ENCODE measurements around the gene ITGA2.
A peak's percentile ranks its signal among the peaks of the same experiment; 100 is the strongest.

ITGA2 gene

GRCh38 chr5:53090229-53090628, 101.1 kb downstream of the ITGA2 start:
- TF ChIP-seq TAF1 (IDR thresholded peaks at IDR 0.05; ENCODE audit: borderline replicate concordance, low read depth, low read length) (no peak), POLR2A (IDR thresholded peaks at IDR 0.05; ENCODE audit: low read depth, low read length) (no peak), POLR2AphosphoS5 (IDR thresholded peaks at IDR 0.05; ENCODE audit: low read depth, low read length) (no peak)
- DNase-seq (ENCODE audit: insufficient read length) (no peak), FAIRE-seq (no peak)

- DNase-seq (ENCODE audit: insufficient read length) (no peak), FAIRE-seq (no peak)
- no peak for TF ChIP-seq POLR2A (IDR thresholded peaks at IDR 0.05; ENCODE audit: low read depth, low read length)
- TF ChIP-seq TAF1 (IDR thresholded peaks at IDR 0.05; ENCODE audit: borderline replicate concordance, low read depth, low read length): no peak
- no peak for TF ChIP-seq POLR2AphosphoS5 (IDR thresholded peaks at IDR 0.05; ENCODE audit: low read depth, low read length)
These were observed 102.1 kb downstream of the ITGA2 start for GRCh38 chr5:53091289-53091688.

- no peak for TF ChIP-seq POLR2AphosphoS5 (IDR thresholded peaks at IDR 0.05; ENCODE audit: low read depth, low read length)
- TF ChIP-seq POLR2A (IDR thresholded peaks at IDR 0.05; ENCODE audit: low read depth, low read length): no peak
- TF ChIP-seq TAF1 (IDR thresholded peaks at IDR 0.05; ENCODE audit: borderline replicate concordance, low read depth, low read length): no peak
- DNase-seq (ENCODE audit: insufficient read length) (no peak), FAIRE-seq (no peak)
These were observed 103.1 kb downstream of the ITGA2 start for GRCh38 chr5:53092242-53092641.

- no peak for DNase-seq (ENCODE audit: insufficient read length)
- no peak for FAIRE-seq
- TF ChIP-seq POLR2AphosphoS5 (IDR thresholded peaks at IDR 0.05; ENCODE audit: low read depth, low read length): no peak
- TF ChIP-seq TAF1 (IDR thresholded peaks at IDR 0.05; ENCODE audit: borderline replicate concordance, low read depth, low read length): no peak
- no peak for TF ChIP-seq POLR2A (IDR thresholded peaks at IDR 0.05; ENCODE audit: low read depth, low read length)
These were observed 106.1 kb downstream of the ITGA2 start for GRCh38 chr5:53095217-53095616.

GRCh38 chr5:53095931-53096525, 106.9 kb downstream of the ITGA2 start:
- FAIRE-seq (peak; percentile 14), DNase-seq (ENCODE audit: insufficient read length) (no peak)
- TF ChIP-seq POLR2AphosphoS5 (IDR thresholded peaks at IDR 0.05; ENCODE audit: low read depth, low read length) (no peak), POLR2A (IDR thresholded peaks at IDR 0.05; ENCODE audit: low read depth, low read length) (no peak), TAF1 (IDR thresholded peaks at IDR 0.05; ENCODE audit: borderline replicate concordance, low read depth, low read length) (no peak)

GRCh38 chr5:53099546-53099945, 110.4 kb downstream of the ITGA2 start:
- DNase-seq (ENCODE audit: insufficient read length): no peak
- no peak for FAIRE-seq

GRCh38 chr5:53100606-53101005, 111.5 kb downstream of the ITGA2 start:
- FAIRE-seq (no peak), DNase-seq (ENCODE audit: insufficient read length) (no peak)
- no peak for TF ChIP-seq POLR2A (IDR thresholded peaks at IDR 0.05; ENCODE audit: low read depth, low read length)
- TF ChIP-seq TAF1 (IDR thresholded peaks at IDR 0.05; ENCODE audit: borderline replicate concordance, low read depth, low read length): no peak
- no peak for TF ChIP-seq POLR2AphosphoS5 (IDR thresholded peaks at IDR 0.05; ENCODE audit: low read depth, low read length)

More at GRCh38 chr5:53099546-53099945, 110.4 kb downstream of the ITGA2 start:
- TF ChIP-seq TAF1 (IDR thresholded peaks at IDR 0.05; ENCODE audit: borderline replicate concordance, low read depth, low read length) (no peak), POLR2AphosphoS5 (IDR thresholded peaks at IDR 0.05; ENCODE audit: low read depth, low read length) (no peak), POLR2A (IDR thresholded peaks at IDR 0.05; ENCODE audit: low read depth, low read length) (no peak)

GRCh38 chr5:53105611-53106300, 116.6 kb downstream of the ITGA2 start:
- FAIRE-seq (no peak), DNase-seq (ENCODE audit: insufficient read length) (no peak)
- TF ChIP-seq POLR2A (IDR thresholded peaks at IDR 0.05; ENCODE audit: low read depth, low read length): no peak
- no peak for TF ChIP-seq POLR2AphosphoS5 (IDR thresholded peaks at IDR 0.05; ENCODE audit: low read depth, low read length)
- no peak for TF ChIP-seq TAF1 (IDR thresholded peaks at IDR 0.05; ENCODE audit: borderline replicate concordance, low read depth, low read length)

GRCh38 chr5:53109056-53109442, 119.9 kb downstream of the ITGA2 start:
- no peak for TF ChIP-seq POLR2A (IDR thresholded peaks at IDR 0.05; ENCODE audit: low read depth, low read length)
- TF ChIP-seq POLR2AphosphoS5 (IDR thresholded peaks at IDR 0.05; ENCODE audit: low read depth, low read length): no peak
- no peak for TF ChIP-seq TAF1 (IDR thresholded peaks at IDR 0.05; ENCODE audit: borderline replicate concordance, low read depth, low read length)
- peak; percentile 77 for FAIRE-seq
- DNase-seq (ENCODE audit: insufficient read length): no peak

- DNase-seq (ENCODE audit: insufficient read length) (peak; percentile 88), FAIRE-seq (peak; percentile 99)
- TF ChIP-seq TAF1 (IDR thresholded peaks at IDR 0.05; ENCODE audit: borderline replicate concordance, low read depth, low read length) (peak; percentile 72), POLR2A (IDR thresholded peaks at IDR 0.05; ENCODE audit: low read depth, low read length) (peak; percentile 90), POLR2AphosphoS5 (IDR thresholded peaks at IDR 0.05; ENCODE audit: low read depth, low read length) (peak; percentile 82)
These were observed 120.4 kb downstream of the ITGA2 start, which contains the start of gene MOCS2 for GRCh38 chr5:53109443-53110127. TSS of gene MOCS2 (minus strand) at chr5:53109757. CDS start at chr5:53107174, 2,583 bp downstream.

GRCh38 chr5:53110156-53110555, 121.0 kb downstream of the ITGA2 start:
- TF ChIP-seq POLR2A (IDR thresholded peaks at IDR 0.05; ENCODE audit: low read depth, low read length) (no peak), TAF1 (IDR thresholded peaks at IDR 0.05; ENCODE audit: borderline replicate concordance, low read depth, low read length) (no peak), POLR2AphosphoS5 (IDR thresholded peaks at IDR 0.05; ENCODE audit: low read depth, low read length) (no peak)

More at GRCh38 chr5:53110156-53110555, 121.0 kb downstream of the ITGA2 start:
- DNase-seq (ENCODE audit: insufficient read length): no peak
- FAIRE-seq: no peak
